Ramos (cell line): ENCODE measurements around the gene NDUFS5.
"Not testable (repeated sequence)": the region's sequence is repeated elsewhere in the genome, so short reads cannot be mapped to it uniquely, and the experiment has no call there.

Source experiments
- in situ Hi-C: fragments of 300-500 bp; cut with MboI; formaldehyde crosslinking; loops from one replicate; pipeline ENCODE4 v1.14.3; 2022; ENCODE audit warnings: low sequenced_read_pairs; ENCODE audit not compliant: unreplicated experiment

The NDUFS5 gene

GRCh38 chr1:39055213-39055710 lies 29.1 kb downstream of the NDUFS5 start:
- in situ Hi-C loops, result not testable (repeated sequence)

GRCh38 chr1:39061516-39061915 lies 35.4 kb downstream of the NDUFS5 start:
- in situ Hi-C loops, result not testable (repeated sequence)

GRCh38 chr1:39061951-39062350 lies 35.8 kb downstream of the NDUFS5 start:
- in situ Hi-C loops, result no loop called here

DNA sequence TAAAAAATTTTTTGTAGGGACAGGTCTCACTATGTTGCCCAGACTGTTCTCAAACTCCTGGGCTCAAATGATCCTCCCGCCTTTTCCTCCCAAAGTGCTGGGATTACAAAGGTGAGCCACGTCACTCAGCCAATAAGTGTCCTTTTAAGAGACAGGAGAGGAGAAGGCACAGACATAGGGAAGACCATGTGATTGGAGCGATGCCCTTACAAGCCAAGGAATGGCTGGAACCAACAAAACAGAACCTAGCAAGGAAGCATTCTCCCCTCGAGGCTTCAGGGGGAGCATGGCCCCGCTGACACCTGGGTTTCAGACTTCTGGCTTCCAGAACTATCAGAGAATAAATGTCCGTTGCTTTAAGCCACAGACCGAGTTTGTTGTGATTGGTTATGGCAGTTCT lies 37.0 kb downstream of the NDUFS5 start:
- in situ Hi-C loops, result no loop called here

- in situ Hi-C loops, result no loop called here
These were observed 37.6 kb downstream of the NDUFS5 start for GRCh38 chr1:39063775-39064174.

- in situ Hi-C loops, result no loop called here
These were observed 39.4 kb downstream of the NDUFS5 start for GRCh38 chr1:39065542-39065941.

GRCh38 chr1:39068227-39068626 lies 42.1 kb downstream of the NDUFS5 start:
- in situ Hi-C loops, result not testable (repeated sequence)

DNA sequence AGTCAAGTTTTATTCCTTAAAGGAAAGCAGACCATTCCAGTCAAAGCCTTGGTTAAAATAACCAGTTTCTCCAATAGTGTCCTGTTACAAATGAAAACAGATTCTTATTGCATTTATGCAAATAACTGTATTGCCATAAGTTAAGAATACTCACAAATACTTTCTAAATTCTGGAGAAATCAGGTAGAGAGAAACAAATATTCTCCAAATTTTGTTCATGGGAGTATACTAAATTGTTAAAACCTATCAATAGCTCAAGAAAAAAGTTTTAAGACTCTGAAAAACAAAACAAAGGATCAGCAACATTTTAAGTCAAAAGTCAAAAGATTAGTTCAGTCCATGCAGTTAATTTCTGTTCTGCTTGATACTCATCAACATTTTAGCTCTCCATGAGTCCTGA lies 45.4 kb downstream of the NDUFS5 start:
- in situ Hi-C loops, result not testable (repeated sequence)

- in situ Hi-C loops, result no loop called here
These were observed 50.1 kb downstream of the NDUFS5 start for GRCh38 chr1:39076127-39076798.

DNA sequence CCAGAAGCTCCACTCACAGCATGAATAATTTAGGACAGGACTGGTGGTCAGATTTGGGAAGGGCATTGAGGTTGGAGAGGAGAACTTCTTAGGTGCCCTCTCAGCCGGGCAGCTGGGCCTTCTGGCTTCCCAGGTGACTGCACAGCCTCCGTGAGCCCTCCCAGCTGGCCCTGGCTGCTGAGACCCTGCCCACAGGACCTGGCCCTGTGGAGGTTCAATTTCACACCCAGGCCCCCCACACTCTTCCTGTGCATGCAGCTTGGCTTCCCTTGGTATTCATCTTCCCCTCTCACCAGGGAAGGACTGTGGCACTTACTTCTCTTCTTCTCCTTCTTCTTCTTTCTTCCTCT lies 50.6 kb downstream of the NDUFS5 start:
- in situ Hi-C loops, result no loop called here

DNA sequence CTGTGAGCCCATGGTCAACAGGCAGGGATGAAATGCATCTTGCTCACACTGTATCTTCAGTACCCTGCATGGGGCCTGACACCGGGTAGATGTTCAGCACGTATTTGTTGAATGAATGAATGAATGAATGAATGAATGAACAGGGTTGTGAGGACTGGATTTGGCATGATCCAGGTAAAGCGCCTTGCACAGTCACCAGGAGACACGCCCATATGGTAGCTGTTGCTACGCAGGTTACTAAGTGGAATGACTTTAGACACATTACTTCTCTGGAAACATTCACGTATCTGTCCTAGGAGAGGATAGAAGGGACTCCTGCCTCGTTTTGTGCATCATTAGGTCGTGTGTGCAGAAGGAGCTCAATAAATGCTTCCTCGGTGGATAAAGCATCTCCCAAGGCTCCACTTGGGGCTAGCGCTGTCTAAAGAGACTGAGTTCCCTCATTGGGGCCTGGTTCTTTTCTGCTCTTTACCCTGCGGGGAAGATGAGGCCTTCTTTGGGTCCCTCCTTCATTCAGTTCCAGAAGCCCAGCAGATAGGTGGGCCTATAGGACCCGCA lies 54.2 kb downstream of the NDUFS5 start:
- in situ Hi-C loops, result no loop called here

- in situ Hi-C loops, result no loop called here
These were observed 54.7 kb downstream of the NDUFS5 start for GRCh38 chr1:39080831-39081270.

- in situ Hi-C loops, result no loop called here
These were observed 55.3 kb downstream of the NDUFS5 start for GRCh38 chr1:39081271-39082009.

DNA sequence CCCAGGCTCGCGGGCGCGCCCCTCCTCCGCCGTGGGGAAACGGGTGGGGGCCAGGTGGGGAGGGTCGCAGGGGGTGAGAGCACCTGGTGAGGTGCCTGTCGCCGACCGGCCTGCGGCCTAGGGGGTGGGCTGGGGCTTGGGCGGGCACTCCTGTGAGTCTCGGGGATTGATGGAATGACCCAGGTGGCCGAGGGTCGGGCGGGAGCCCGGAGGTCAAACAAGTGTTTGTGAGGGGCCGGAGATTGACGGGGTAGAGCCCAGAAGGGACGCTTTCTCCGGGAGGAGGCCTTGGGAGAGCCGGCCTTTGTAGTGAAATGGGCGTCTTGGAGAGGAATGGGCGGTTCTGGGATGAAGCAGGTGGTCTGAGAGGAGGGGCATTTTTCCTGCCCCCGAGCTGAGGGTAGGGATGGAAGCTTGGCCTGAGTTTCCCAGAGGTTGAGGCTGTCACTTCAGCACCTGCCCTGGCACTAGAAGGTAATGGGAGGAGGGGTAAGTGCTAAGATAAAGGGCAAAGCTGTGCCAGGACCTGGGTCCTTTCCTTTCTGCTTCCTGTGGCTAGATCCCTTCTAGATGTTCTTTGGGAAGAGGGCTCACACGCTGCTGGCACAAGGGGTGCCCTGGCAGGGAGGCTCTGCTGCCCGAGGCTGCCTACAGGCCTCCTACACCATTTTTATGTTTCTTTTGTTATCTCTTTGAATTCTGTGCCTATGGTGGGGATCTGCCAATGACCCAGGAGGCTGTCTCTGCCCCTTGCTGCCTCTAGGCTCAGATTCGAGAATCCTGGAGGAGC lies 56.1 kb downstream of the NDUFS5 start:
- in situ Hi-C loops, result no loop called here

DNA sequence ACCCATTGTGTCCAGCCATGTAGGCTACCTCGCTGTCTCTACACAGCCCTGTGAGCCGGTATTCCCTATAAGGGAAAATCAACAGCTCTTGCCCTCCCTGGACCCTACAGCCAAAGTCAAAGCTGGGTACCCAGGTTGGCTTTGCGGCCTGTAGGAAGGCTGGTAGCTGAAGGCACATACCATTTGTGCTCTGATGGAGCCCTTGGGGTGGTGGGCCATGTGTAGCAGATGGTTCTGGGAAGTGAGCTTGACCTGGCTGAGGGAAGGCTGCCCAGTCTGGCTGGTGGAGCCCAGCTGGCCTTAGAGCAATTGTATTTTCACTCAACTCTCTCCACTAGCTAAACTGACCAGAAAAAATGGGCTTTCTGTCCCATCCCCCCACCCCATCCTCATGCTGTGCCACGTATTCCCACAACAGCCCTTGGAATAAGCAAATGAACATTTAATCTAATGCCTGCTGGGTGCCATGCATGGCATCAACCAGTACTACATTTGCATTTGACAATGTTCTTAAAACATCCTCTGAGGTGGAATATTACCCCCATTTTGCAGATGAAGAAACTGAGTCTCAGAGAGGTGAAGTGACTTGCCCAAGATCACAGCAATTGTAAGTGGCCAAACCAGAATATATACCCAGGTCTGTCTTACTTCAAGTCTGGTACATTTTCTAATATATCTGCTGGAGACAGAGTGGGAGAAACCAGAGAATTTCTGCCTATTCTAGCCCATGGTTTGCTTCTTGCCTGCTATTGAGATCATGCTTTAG lies 56.8 kb downstream of the NDUFS5 start:
- in situ Hi-C loops, result no loop called here

DNA sequence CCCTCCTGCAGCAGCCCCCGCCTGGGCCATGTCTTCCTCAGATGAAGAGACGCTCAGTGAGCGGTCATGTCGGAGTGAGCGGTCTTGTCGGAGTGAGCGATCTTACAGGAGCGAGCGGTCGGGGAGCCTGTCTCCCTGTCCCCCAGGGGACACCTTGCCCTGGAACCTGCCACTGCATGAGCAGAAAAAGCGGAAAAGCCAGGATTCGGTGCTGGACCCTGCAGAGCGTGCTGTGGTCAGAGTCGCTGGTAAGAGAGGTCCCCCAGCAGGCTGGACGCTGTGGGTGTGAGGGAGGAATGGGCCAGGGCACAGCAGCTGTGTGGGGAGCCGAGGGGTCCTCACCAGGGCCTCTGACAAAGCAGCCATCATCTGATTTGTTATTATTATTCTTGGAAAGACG lies 58.0 kb downstream of the NDUFS5 start:
- in situ Hi-C loops, result no loop called here
